H1 (cell line): Measurements from ENCODE around the gene RWDD4. TPM values are rescaled to one million over a fixed set of nuclear protein-coding genes. Genes with fewer than 3 reads are reported as not detected.

Source experiments
- CTCF ChIA-PET: fragments of 300-600 bp; sonication (Branson Sonifier 250); formaldehyde crosslinking; loops from one replicate; lab custom pipeline; 2021; ENCODE audit not compliant: partially characterized antibody; lab: Charles Lee
- POLR2A ChIA-PET: fragments of 300-600 bp; sonication (Branson Sonifier 250); formaldehyde crosslinking; loops from one replicate; lab custom pipeline; 2021; ENCODE audit warnings: inconsistent platforms; ENCODE audit not compliant: partially characterized antibody; lab: Charles Lee
- DNase-seq, 2 experiments: peaks; one replicate each; pipeline versions ENCODE4 v3.0.0 to v3.0.0-alpha.2; 2010 to 2022; ENCODE audit warnings: low spot score in 2 of 2, low read depth in 1 of 2, mixed read lengths in 1 of 2
- FAIRE-seq: peaks from 2 replicates; lab custom pipeline; 2011; peaks lifted over from hg19 to GRCh38; lab: Jason Lieb, UNC
- H2AFZ ChIP-seq: 2 replicates; pipeline ENCODE4 v1.8.1; 2012; ENCODE audit warnings: low read length, inconsistent platforms
- H2AK5ac ChIP-seq: 2 replicates; pipeline ENCODE4 v1.6.1; 2013; ENCODE audit warnings: low read depth, low read length
- H2BK120ac ChIP-seq: replicated peaks from 2 replicates; pipeline ENCODE3; 2013; ENCODE audit warnings: low read depth, low read length, inconsistent platforms
- H2BK12ac ChIP-seq: 2 replicates; pipeline ENCODE4 v1.6.1; 2013; ENCODE audit warnings: low read depth, low read length
- H2BK15ac ChIP-seq: 2 replicates; pipeline ENCODE4 v1.6.1; 2013; ENCODE audit warnings: low read length
- H2BK20ac ChIP-seq: 2 replicates; pipeline ENCODE4 v1.6.1; 2013; ENCODE audit warnings: low read length
- H2BK5ac ChIP-seq: 2 replicates; pipeline ENCODE4 v1.6.1; 2013; ENCODE audit warnings: low read depth, low read length
- H3K14ac ChIP-seq: 2 replicates; pipeline ENCODE4 v1.6.1; 2013; ENCODE audit warnings: inconsistent platforms; ENCODE audit not compliant: insufficient read length
- H3K18ac ChIP-seq: 2 replicates; pipeline ENCODE4 v1.6.1; 2013; ENCODE audit warnings: low read length; ENCODE audit errors: extremely low read depth
- H3K23ac ChIP-seq: 2 replicates; pipeline ENCODE4 v1.6.1; 2013; ENCODE audit warnings: inconsistent platforms; ENCODE audit not compliant: insufficient read length
- H3K23me2 ChIP-seq: 2 replicates; pipeline ENCODE4 v1.6.1; 2013; ENCODE audit warnings: low read depth, low read length
- H3K27ac ChIP-seq: 2 replicates; pipeline ENCODE4 v1.6.1; 2011; ENCODE audit warnings: low read depth, low read length, inconsistent platforms
- H3K27me3 ChIP-seq, 4 experiments: replicated peaks in 1 of 4; 1 replicate in 1 of 4; 2 replicates in 3 of 4; pipeline versions ENCODE4 v1.6.1 to v1.8.1; 2011 to 2013; ENCODE audit warnings: low read length in 3 of 4, mild to moderate bottlenecking in 3 of 4, inconsistent platforms in 2 of 4, mixed read lengths in 2 of 4, moderate library complexity in 1 of 4; ENCODE audit not compliant: control insufficient read depth in 3 of 4, insufficient read depth in 3 of 4; ENCODE audit errors: extremely low read depth in 1 of 4
- H3K36me3 ChIP-seq, 4 experiments: 2 replicates each; pipeline versions ENCODE4 v1.6.1 to v1.8.1; 2011 to 2013; ENCODE audit warnings: mild to moderate bottlenecking in 4 of 4, low read length in 3 of 4, moderate library complexity in 2 of 4, control low read depth in 1 of 4, inconsistent platforms in 1 of 4; ENCODE audit not compliant: insufficient read depth in 4 of 4, control insufficient read depth in 2 of 4
- H3K4ac ChIP-seq: replicated peaks from 2 replicates; pipeline ENCODE3; 2013; ENCODE audit warnings: low read length, low read depth, mixed read lengths, inconsistent platforms; ENCODE audit not compliant: insufficient read length
- H3K4me1 ChIP-seq, 4 experiments: replicated peaks in 1 of 4; 1 replicate in 1 of 4; 2 replicates in 3 of 4; pipeline versions ENCODE4 v1.6.1 to v1.8.1; 2011 to 2013; ENCODE audit warnings: low read length in 3 of 4, inconsistent platforms in 2 of 4, mixed read lengths in 1 of 4; ENCODE audit not compliant: insufficient read depth in 4 of 4, control insufficient read depth in 3 of 4
- H3K4me2 ChIP-seq, 2 experiments: 2 replicates each; pipeline versions ENCODE4 v1.6.1 to v1.8.1; 2011 to 2013; ENCODE audit warnings: low read depth in 2 of 2, low read length in 2 of 2, control low read depth in 1 of 2, inconsistent platforms in 1 of 2, mild to moderate bottlenecking in 1 of 2; ENCODE audit not compliant: insufficient read depth in 1 of 2
- H3K4me3 ChIP-seq, 4 experiments: fragments of 200-600, 300-600 bp in 1 of 4; sonication (generic), shearing (Covaris generic), sonication (Bioruptor Twin) in 1 of 4; 2 replicates each; pipeline versions ENCODE4 v1.5.1 to v1.8.1; 2011 to 2016; ENCODE audit warnings: low read length in 4 of 4, low read depth in 3 of 4, control low read depth in 2 of 4, inconsistent platforms in 2 of 4, mild to moderate bottlenecking in 2 of 4, mixed read lengths in 1 of 4, moderate library complexity in 1 of 4; ENCODE audit not compliant: insufficient read depth in 2 of 4; ENCODE audit errors: extremely low read depth in 1 of 4
- H3K56ac ChIP-seq: replicated peaks from 2 replicates; pipeline ENCODE3; 2013; ENCODE audit warnings: low read depth, mild to moderate bottlenecking, mixed read lengths, low read length, inconsistent platforms; ENCODE audit not compliant: insufficient read length
- H3K79me1 ChIP-seq: 2 replicates; pipeline ENCODE4 v1.6.1; 2013; ENCODE audit warnings: low read depth, low read length, control low read depth
- H3K79me2 ChIP-seq, 2 experiments: 2 replicates each; pipeline versions ENCODE4 v1.6.1 to v1.8.1; 2012 to 2013; ENCODE audit warnings: low read length in 2 of 2, mild to moderate bottlenecking in 2 of 2, inconsistent platforms in 1 of 2; ENCODE audit not compliant: insufficient read depth in 2 of 2, control insufficient read depth in 1 of 2
- H3K9ac ChIP-seq, 4 experiments: replicated peaks in 1 of 4; 1 replicate in 1 of 4; 2 replicates in 3 of 4; pipeline versions ENCODE4 v1.6.1 to v1.8.1; 2011 to 2013; ENCODE audit warnings: low read depth in 3 of 4, low read length in 3 of 4, control low read depth in 2 of 4, mild to moderate bottlenecking in 2 of 4, moderate library complexity in 2 of 4, inconsistent platforms in 1 of 4; ENCODE audit errors: extremely low read depth in 1 of 4
- H3K9me3 ChIP-seq, 2 experiments: 2 replicates each; pipeline versions ENCODE4 v1.6.1 to v1.8.1; 2012 to 2013; ENCODE audit warnings: mild to moderate bottlenecking in 2 of 2, moderate library complexity in 2 of 2, control low read depth in 1 of 2, inconsistent platforms in 1 of 2, low read depth in 1 of 2, low read length in 1 of 2, mixed read lengths in 1 of 2; ENCODE audit not compliant: insufficient read depth in 2 of 2
- H4K20me1 ChIP-seq, 2 experiments: replicated peaks in 1 of 2; 2 replicates each; pipeline versions ENCODE3 to v1.8.1; 2011 to 2013; ENCODE audit warnings: inconsistent platforms in 2 of 2, low read length in 2 of 2, mild to moderate bottlenecking in 1 of 2; ENCODE audit not compliant: insufficient read depth in 2 of 2, control insufficient read depth in 1 of 2
- H4K5ac ChIP-seq: 2 replicates; pipeline ENCODE4 v1.6.1; 2013; ENCODE audit warnings: low read length, low read depth, mixed read lengths, inconsistent platforms; ENCODE audit not compliant: insufficient read length
- H4K8ac ChIP-seq: 2 replicates; pipeline ENCODE4 v1.8.0; 2013; ENCODE audit warnings: mild to moderate bottlenecking, moderate library complexity, low read length, inconsistent platforms; ENCODE audit not compliant: insufficient read depth; ENCODE audit errors: extremely low read depth
- H4K91ac ChIP-seq: replicated peaks from 2 replicates; pipeline ENCODE3; 2013; ENCODE audit warnings: low read length, mixed read lengths, inconsistent platforms; ENCODE audit not compliant: insufficient read length
- CHD1 ChIP-seq: IDR thresholded peaks from 2 replicates; pipeline ENCODE4 v1.6.1; 2012; ENCODE audit warnings: low read depth, low read length, improper control_type of control experiment
- CTBP2 ChIP-seq: IDR thresholded peaks from 2 replicates; pipeline ENCODE4 v1.7.0; 2011; ENCODE audit warnings: borderline replicate concordance, mild to moderate bottlenecking, moderate library complexity, mixed read lengths, low read length; ENCODE audit not compliant: insufficient read depth, insufficient read length
- EP300 ChIP-seq, 2 experiments: IDR thresholded peaks; 1 replicate in 1 of 2; 2 replicates in 1 of 2; pipeline ENCODE4 v1.6.1; 2011 to 2012; ENCODE audit warnings: low read depth in 2 of 2, low read length in 2 of 2, mild to moderate bottlenecking in 2 of 2, borderline replicate concordance in 1 of 2, inconsistent platforms in 1 of 2, moderate library complexity in 1 of 2
- GTF2F1 ChIP-seq: IDR thresholded peaks from 2 replicates; pipeline ENCODE4 v1.6.1; 2012; ENCODE audit warnings: low read depth, low read length, improper control_type of control experiment, borderline replicate concordance
- KDM1A ChIP-seq: fragments of 200-600, 300-600 bp; sonication (generic); IDR thresholded peaks from 2 replicates; pipeline ENCODE4 v1.7.1; 2016; ENCODE audit warnings: mild to moderate bottlenecking, low read length, borderline replicate concordance
- KDM4A ChIP-seq: IDR thresholded peaks from one replicate; pipeline ENCODE4 v1.7.1; 2012; ENCODE audit warnings: low read depth, mild to moderate bottlenecking, moderate library complexity, low read length, inconsistent platforms; ENCODE audit not compliant: severe bottlenecking
- RBBP5 ChIP-seq: IDR thresholded peaks from 2 replicates; pipeline ENCODE4 v1.7.1; 2012; ENCODE audit warnings: low read depth, mild to moderate bottlenecking, inconsistent platforms, low read length, moderate library complexity, borderline replicate concordance
- SUZ12 ChIP-seq: fragments of 200-600 bp; sonication (generic); IDR thresholded peaks from 2 replicates; pipeline ENCODE4 v1.6.1; 2012; ENCODE audit warnings: mild to moderate bottlenecking, inconsistent platforms, low read length, moderate library complexity, mixed read lengths
- WGBS, 2 experiments: shearing (Covaris generic) in 1 of 2; methylation state at CpG; one replicate each; pipeline versions ENCODE4 v1.1.6 to v1.1.7; 2013 to 2015; ENCODE audit warnings: low lambda C conversion rate in 2 of 2, mixed read lengths in 2 of 2, inconsistent platforms in 1 of 2, low coverage in 1 of 2, missing lambda C conversion rate in 1 of 2; ENCODE audit not compliant: insufficient replicate concordance in 2 of 2, insufficient coverage in 1 of 2, insufficient read length in 1 of 2; ENCODE audit errors: extremely low coverage in 1 of 2, missing lambda C conversion rate in 1 of 2; 5-methylcytosine and 5-hydroxymethylcytosine counted together
- polyA plus RNA-seq, 7 experiments: library from polyadenylated mRNA; depleted of rRNA in 3 of 7; stranded (reverse) in 5 of 7; unstranded in 2 of 7; fragments of >200 nt in 5 of 7; fragments of 200-250 nt in 2 of 7; gene quantifications; 1 replicate in 5 of 7; 2 replicates in 1 of 7; 4 replicates in 1 of 7; pipeline versions ENCODE4 v1.2.1 to v1.2.3, GENCODE V29; 2011 to 2013; ENCODE audit warnings: missing spikeins in 2 of 7, mixed read lengths in 2 of 7
- total RNA-seq: library from RNA; stranded (reverse); fragmentation: NEBNext Ultra II Directional; extraction: Animal tissue kit (Norgen Biotek cat#: 25700); gene quantifications from 2 replicates; pipeline ENCODE4 v1.2.1, GENCODE V29; 2021

The RWDD4 gene
- total and polyA plus RNA-seq, 2 of the 8 experiments (the other 6 are each of a cell fraction or from before 2014, with no cell fraction given), result 5.4 to 18.9 TPM

- FAIRE-seq, result no peak
- no peaks in the 10 kb centered on the region for H3K27me3 ChIP-seq
- H3K4me1 ChIP-seq, result no peaks in the 10 kb centered on the region
- H3K4ac ChIP-seq, result no peak overlapping the region
- no peak overlapping the region for H3K9ac ChIP-seq
- no peaks in the 10 kb centered on the region for H3K79me1 ChIP-seq
- H3K14ac ChIP-seq, result no peak overlapping the region
- H2AK5ac ChIP-seq, result no peak overlapping the region
- H3K18ac ChIP-seq, result no peak overlapping the region
- no peak overlapping the region for H2BK15ac ChIP-seq
- no peak overlapping the region for H2BK20ac ChIP-seq
- no peak overlapping the region for H3K4me2 ChIP-seq
- TF ChIP-seq SUZ12, result no peak
- no peak for TF ChIP-seq CHD1
- no peak for TF ChIP-seq CTBP2
- TF ChIP-seq EP300 (IDR thresholded peaks at IDR 0.05; ENCODE audit: borderline replicate concordance in 1 of 2, low read depth in 2 of 2, low read length in 2 of 2), result no peak
- TF ChIP-seq KDM4A, result no peak
- no peak for TF ChIP-seq KDM1A
- no peak for TF ChIP-seq GTF2F1
- TF ChIP-seq RBBP5, result no peak
- TF ChIP-seq, all 59 proteins: peak for 0
- no peak for DNase-seq
- 77% methylated on average over 2 of the region's 2 CpGs; no CpG with 5 or more reads in 1 of the 2 experiments for WGBS, 2 experiments
- CTCF ChIA-PET, result no interaction called here
- Histone ChIP-seq H4K5ac (no peak overlapping the region), H3K56ac (no peak overlapping the region), H3K9me3 (no peaks in the 10 kb centered on the region), H4K20me1 (no peaks in the 10 kb centered on the region), H3K79me2 (no peaks in the 10 kb centered on the region), H2BK120ac (no peak overlapping the region), H3K23me2 (no peaks in the 10 kb centered on the region), H3K36me3 (no peaks in the 10 kb centered on the region), H4K8ac (no peak overlapping the region), H2AFZ (no peak overlapping the region), H2BK12ac (no peak overlapping the region), H3K27ac (no peak overlapping the region), H3K4me3 (no peak overlapping the region), H3K23ac (no peak overlapping the region), H2BK5ac (no peak overlapping the region), H4K91ac (no peak overlapping the region)
- POLR2A ChIA-PET, result no interaction called here
These were observed 38.6 kb downstream of the RWDD4 start for GRCh38 chr4:183620421-183620820.
